ENCODE results near the gene IGLON5.

Gene IGLON5

DNA sequence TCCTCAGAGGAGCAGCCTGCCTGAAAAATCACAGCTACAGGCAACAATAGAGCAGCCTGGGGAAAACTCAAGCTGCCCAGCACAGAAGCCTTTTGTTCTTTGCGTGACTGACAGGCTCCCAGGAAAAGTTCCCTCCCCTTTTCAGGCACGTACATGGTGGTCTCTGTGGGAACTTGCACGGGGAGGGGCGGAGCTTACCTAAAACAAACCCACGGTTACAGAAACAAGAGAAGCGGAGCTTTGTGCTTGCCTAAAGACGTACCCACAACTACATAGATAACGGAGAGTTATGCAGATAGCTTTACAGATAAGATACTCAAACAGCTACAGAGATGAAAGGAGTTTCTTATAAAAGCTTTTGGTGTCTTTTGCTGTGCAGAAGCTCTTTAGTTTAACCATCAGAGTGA is 43.3 kb downstream of the IGLON5 start:
- TF ChIP-seq GATA3 (IDR thresholded peaks at IDR 0.05; ENCODE audit: low read depth, low read length) (no peak), GATA2 (IDR thresholded peaks at IDR 0.05; ENCODE audit: low read depth, low read length) (no peak)

DNA sequence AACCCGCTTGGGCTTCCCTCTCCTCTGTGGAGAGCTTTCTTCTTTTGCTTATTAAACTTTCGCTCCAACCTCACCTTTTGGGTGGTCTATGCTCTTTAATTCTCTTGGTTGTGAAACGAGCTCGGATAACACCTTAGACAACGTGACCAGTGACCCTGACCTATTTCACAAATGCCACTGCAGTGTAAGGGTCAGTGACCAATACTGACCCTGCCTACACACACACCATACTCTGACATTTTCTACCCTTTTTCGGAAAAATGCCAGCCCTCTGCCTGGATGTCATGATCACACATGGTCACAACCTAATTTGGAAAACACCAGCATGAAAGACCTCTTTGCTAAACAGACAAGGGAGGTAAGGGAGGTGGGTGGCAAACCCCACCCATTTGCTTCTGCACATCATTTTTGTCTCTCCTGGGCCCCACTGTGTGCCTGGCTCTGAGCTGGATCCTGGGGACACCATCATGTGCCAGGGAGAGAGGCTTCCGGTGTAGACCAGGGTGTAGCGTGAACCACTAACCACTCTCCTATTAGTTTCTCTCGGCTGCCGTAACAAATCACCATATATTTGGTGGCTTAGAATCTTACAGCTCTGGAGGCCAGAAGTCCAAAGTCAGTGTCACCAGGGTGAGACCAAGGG is 44.8 kb downstream of the IGLON5 start:
- TF ChIP-seq GATA3 (IDR thresholded peaks at IDR 0.05; ENCODE audit: low read depth, low read length): no peak
- TF ChIP-seq GATA2 (IDR thresholded peaks at IDR 0.05; ENCODE audit: low read depth, low read length): no peak

- no peak for TF ChIP-seq GATA3 (IDR thresholded peaks at IDR 0.05; ENCODE audit: low read depth, low read length)
- TF ChIP-seq GATA2 (IDR thresholded peaks at IDR 0.05; ENCODE audit: low read depth, low read length): no peak
These were observed 46.5 kb downstream of the IGLON5 start for GRCh38 chr19:51357952-51358351.

DNA sequence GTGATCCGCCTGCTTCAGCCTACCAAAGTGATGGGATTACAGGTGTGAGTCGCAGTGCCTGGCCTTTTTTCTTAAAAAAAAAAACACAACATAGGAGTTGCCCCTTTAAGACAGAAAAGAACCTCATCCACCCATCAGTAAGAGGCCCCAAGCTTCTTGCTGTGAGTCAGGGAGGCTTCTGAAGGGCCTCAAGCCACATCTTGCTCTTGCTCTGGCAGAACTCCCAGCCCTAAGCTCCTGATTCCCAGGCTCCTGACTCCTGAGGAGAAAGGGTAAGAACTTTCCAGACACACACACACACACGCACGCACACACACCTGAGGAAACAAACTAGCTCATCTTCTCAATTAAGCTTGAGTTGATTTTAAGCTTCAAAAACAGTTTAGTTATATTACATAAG is 47.9 kb downstream of the IGLON5 start:
- TF ChIP-seq GATA3 (IDR thresholded peaks at IDR 0.05; ENCODE audit: low read depth, low read length) (no peak), GATA2 (IDR thresholded peaks at IDR 0.05; ENCODE audit: low read depth, low read length) (no peak)

- TF ChIP-seq GATA2 (IDR thresholded peaks at IDR 0.05; ENCODE audit: low read depth, low read length) (no peak), GATA3 (IDR thresholded peaks at IDR 0.05; ENCODE audit: low read depth, low read length) (no peak)
These were observed 49.8 kb downstream of the IGLON5 start for GRCh38 chr19:51361239-51361638.

DNA sequence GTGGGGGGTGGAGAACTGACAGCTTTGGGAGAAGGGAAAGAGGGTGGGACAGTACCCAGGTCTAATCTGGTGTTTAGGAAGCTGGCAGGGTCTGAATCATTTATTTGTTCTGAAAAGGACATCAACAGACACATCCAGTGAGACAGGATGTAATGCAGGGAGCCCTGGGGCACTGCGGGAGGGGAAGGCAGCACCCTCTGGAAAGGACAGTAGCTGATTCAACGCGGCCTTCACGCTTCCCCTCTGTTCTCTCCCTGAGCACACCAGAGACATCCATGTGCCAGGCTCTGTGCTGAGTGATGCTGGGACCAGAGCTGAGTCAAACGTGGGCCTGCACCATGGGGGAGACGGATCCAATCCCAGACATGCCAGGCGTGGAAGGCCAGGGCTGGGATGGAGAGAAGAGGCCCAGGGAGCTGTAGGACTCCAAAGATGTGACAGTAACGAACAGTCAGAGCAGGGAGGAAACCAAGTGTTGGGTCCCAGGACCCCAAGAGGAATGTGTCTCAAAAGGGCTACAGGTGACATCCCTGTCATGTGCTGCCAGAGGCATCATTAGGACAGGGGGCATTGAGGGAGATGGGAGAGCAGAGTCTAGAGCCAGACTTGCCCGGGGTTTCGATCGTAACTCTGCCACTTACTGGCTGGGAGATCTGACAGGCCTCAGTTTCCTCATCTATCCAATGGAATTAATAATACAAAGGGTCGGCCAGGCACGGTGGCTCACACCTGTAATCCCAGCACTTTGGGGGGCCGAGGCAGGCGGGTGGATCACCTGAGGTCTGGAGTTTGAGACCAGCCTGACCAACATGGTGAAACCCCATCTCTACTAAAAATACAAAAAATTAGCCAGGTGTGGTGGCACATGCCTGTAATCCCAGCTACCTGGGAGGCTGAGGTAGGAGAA is 53.0 kb downstream of the IGLON5 start:
- TF ChIP-seq GATA3 (IDR thresholded peaks at IDR 0.05; ENCODE audit: low read depth, low read length): no peak
- TF ChIP-seq GATA2 (IDR thresholded peaks at IDR 0.05; ENCODE audit: low read depth, low read length): no peak

GRCh38 chr19:51365211-51365964 is 53.9 kb downstream of the IGLON5 start:
- no peak for TF ChIP-seq GATA3 (IDR thresholded peaks at IDR 0.05; ENCODE audit: low read depth, low read length)
- TF ChIP-seq GATA2 (IDR thresholded peaks at IDR 0.05; ENCODE audit: low read depth, low read length): no peak

GRCh38 chr19:51365965-51366388 is 54.5 kb downstream of the IGLON5 start, which contains the start of gene ETFB:
ETFB (minus strand) TSS chr19:51366388; CDS start chr19:51366326, 62 bp downstream.
- TF ChIP-seq GATA2 (IDR thresholded peaks at IDR 0.05; ENCODE audit: low read depth, low read length): no peak
- no peak for TF ChIP-seq GATA3 (IDR thresholded peaks at IDR 0.05; ENCODE audit: low read depth, low read length)

GRCh38 chr19:51366389-51367254 is 55.2 kb downstream of the IGLON5 start:
- TF ChIP-seq GATA2 (IDR thresholded peaks at IDR 0.05; ENCODE audit: low read depth, low read length) (no peak), GATA3 (IDR thresholded peaks at IDR 0.05; ENCODE audit: low read depth, low read length) (no peak)

GRCh38 chr19:51367255-51367564 is 55.8 kb downstream of the IGLON5 start:
- no peak for TF ChIP-seq GATA3 (IDR thresholded peaks at IDR 0.05; ENCODE audit: low read depth, low read length)
- no peak for TF ChIP-seq GATA2 (IDR thresholded peaks at IDR 0.05; ENCODE audit: low read depth, low read length)

- TF ChIP-seq GATA2 (IDR thresholded peaks at IDR 0.05; ENCODE audit: low read depth, low read length): no peak
- no peak for TF ChIP-seq GATA3 (IDR thresholded peaks at IDR 0.05; ENCODE audit: low read depth, low read length)
These were observed 56.3 kb downstream of the IGLON5 start for GRCh38 chr19:51367565-51368365.

DNA sequence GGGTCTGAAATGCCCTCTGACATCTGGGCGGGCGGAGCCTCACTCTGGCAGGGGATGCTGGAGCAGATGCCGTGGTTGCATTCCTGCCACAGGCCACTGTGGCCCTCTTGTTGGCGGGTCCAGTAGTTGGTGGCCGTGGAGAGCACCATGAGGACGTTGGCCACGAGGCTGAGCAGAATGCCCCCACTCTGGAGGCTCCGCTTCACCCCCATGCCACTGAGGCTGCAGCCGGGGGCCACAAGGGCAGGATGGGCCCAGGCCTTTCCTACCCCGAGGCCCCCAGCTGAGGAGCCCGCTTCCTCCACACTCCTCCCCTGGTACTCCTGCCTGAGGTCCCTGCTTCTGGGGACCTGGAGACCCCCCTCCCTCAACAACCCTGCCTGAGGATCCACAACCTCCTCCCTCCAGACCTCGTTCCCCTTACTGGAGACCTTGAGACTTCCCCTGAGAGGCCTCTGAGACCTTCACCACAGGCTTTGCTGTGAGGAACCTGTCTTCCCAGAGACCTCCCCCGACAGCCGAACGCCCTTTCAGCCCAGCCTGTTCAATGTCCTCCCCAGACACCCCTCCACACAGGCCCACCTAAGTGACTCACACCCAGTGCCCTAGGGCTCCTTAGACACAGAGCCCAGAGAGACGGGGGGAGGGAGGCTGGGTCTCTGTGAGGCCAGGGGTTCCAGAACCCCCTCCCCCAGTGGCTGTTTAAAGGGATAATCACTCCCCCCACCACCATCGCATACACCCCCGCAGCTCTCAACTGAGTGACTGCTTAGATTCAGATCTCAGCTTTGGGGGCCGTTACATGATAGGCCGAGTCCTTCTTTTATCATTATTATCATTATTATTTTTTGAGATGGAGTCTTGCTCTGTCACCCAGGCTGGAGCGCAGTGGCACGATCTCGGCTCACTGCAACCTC is 57.2 kb downstream of the IGLON5 start, which contains the start of gene CLDND2:
Gene CLDND2, minus strand, starts transcription at position 638 of the 917 bp plus-strand sequence. Its CDS starts 426 bp downstream, at position 212.
- no peak for TF ChIP-seq GATA3 (IDR thresholded peaks at IDR 0.05; ENCODE audit: low read depth, low read length)
- no peak for TF ChIP-seq GATA2 (IDR thresholded peaks at IDR 0.05; ENCODE audit: low read depth, low read length)
